ENCODE results near the gene NAA40. TPM values are rescaled to one million over a fixed set of nuclear protein-coding genes. Genes with fewer than 3 reads are reported as not detected.

The NAA40 gene
- total RNA-seq, 2 donors from 2014 or later: 15.4 to 25.5 TPM

DNA sequence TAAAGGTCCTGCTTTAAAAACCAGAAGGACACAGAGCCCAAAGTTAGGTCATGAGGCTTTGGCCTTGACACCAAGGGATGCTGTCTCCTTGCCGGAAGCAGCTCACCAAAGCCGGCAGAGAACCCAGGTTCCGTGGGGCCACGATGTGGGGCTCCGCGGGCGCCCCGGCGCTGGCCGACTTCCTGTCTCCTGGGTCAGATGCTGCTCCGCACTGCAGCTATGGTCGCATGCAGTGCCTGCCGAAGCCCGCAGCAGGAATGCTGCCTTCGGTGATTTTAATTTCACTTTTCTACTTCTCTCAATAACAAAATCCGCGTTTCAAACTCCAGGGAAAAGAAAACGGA lies 47.0 kb downstream of the NAA40 start:
- TF ChIP-seq, protein P1, sequence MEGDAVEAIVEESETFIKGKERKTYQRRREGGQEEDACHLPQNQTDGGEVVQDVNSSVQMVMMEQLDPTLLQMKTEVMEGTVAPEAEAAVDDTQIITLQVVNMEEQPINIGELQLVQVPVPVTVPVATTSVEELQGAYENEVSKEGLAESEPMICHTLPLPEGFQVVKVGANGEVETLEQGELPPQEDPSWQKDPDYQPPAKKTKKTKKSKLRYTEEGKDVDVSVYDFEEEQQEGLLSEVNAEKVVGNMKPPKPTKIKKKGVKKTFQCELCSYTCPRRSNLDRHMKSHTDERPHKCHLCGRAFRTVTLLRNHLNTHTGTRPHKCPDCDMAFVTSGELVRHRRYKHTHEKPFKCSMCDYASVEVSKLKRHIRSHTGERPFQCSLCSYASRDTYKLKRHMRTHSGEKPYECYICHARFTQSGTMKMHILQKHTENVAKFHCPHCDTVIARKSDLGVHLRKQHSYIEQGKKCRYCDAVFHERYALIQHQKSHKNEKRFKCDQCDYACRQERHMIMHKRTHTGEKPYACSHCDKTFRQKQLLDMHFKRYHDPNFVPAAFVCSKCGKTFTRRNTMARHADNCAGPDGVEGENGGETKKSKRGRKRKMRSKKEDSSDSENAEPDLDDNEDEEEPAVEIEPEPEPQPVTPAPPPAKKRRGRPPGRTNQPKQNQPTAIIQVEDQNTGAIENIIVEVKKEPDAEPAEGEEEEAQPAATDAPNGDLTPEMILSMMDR (IDR thresholded peaks at IDR 0.05): no peak
- H3K27ac ChIP-seq: peak overlapping the region; percentile 84 to 90
- peaks cover 15% of the 10 kb centered on the region for H3K36me3 ChIP-seq
- H3K9me3 ChIP-seq: no peaks in the 10 kb centered on the region
- peak overlapping the region; percentile 99 to 100 for H3K4me3 ChIP-seq
- no peaks in the 10 kb centered on the region for H3K27me3 ChIP-seq
- DNase-seq (ENCODE audit: low spot score): no peak
- H3K4me1 ChIP-seq: peaks cover 0 to 31% of the 10 kb centered on the region in 2 donors

DNA sequence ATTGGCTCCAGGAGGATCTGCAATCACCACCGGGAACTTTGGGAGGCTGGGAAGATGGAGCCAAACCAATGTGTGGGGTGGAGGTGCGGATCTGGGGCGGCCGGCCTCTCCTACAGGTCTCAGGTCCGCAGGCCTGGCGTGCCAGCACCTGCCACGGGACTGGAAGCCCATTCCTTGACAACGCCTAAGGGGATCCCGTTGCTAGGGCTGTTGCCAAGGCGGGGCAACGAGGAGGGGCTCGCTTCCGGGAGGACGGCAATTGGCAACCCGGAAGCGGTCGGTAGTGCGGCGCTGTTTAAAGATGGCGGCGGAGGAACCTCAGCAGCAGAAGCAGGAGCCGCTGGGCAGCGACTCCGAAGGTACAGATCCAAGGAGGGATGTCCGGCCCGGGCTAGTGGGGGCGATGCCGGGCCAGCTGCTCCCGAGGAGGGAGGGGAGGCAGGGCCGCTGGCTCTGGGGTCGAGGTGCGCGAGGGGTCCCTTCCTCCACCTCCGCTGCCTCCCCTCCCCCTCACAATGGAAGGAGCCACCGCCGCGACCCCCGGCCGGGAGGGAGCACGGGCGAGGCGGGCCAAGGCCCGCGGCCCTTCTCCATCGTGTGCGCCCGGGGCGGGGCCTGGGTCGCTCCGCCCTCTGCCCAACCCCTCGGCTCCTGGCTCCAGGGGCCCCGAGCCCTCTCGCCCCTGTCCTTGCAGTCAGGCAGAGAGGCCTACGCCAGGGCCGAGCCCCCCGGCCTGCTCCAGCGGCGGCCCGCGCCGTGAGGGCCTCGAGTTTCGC lies 47.5 kb downstream of the NAA40 start, which contains the start of gene OTUB1:
Gene OTUB1, plus strand, starts transcription at position 283 of the 776 bp plus-strand sequence. Its CDS starts 19 bp downstream, at position 302.
- Histone ChIP-seq H3K4me1 (peaks cover 0 to 31% of the 10 kb centered on the region in 2 donors), H3K4me3 (peak within 1 kb of the TSS; percentile 99 to 100), H3K27ac (peak within 1 kb of the TSS; percentile 84 to 90), H3K9me3 (no peaks in the 10 kb centered on the region), H3K27me3 (no peaks in the 10 kb centered on the region), H3K36me3 (peaks cover 21% of the 10 kb centered on the region)
- DNase-seq (ENCODE audit: low spot score): peak; percentile 91
- TF ChIP-seq, protein P1 (IDR thresholded peaks at IDR 0.05): no peak

DNA sequence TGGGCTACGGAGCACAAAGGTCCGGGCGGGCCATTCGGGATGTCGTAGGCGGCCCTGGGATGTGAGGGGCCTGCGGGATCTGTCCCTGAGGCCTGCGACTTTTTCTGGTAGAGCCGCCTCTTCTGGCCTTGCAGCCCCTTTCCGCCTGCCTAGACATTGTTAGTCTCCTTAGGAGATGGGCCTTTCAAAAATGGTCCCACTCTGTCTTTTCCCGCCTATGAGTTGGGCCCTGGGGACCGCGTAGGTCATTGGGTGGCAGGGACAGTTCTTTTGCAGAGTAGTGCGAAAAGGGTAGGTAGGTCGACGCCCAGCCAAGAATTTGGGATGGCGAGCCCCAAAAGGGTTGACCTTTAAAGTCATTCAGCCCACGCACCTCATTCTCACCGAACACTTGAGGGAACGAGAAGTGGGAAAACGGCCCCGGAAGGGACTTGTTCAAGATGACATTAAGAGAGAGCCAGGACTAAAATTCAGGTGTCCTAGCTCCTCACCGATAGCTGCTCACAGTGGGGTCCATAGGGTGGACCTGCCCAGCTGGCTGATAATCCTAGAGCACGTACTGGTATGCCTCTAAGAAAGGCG lies 48.2 kb downstream of the NAA40 start:
- DNase-seq (ENCODE audit: low spot score): no peak
- Histone ChIP-seq H3K9me3 (no peaks in the 10 kb centered on the region), H3K4me3 (peak overlapping the region; percentile 99 to 100), H3K27ac (peak overlapping the region; percentile 84 to 90), H3K36me3 (peaks cover 22% of the 10 kb centered on the region), H3K27me3 (no peaks in the 10 kb centered on the region), H3K4me1 (peaks cover 0 to 28% of the 10 kb centered on the region in 2 donors)
- TF ChIP-seq, protein P1 (IDR thresholded peaks at IDR 0.05): no peak

DNA sequence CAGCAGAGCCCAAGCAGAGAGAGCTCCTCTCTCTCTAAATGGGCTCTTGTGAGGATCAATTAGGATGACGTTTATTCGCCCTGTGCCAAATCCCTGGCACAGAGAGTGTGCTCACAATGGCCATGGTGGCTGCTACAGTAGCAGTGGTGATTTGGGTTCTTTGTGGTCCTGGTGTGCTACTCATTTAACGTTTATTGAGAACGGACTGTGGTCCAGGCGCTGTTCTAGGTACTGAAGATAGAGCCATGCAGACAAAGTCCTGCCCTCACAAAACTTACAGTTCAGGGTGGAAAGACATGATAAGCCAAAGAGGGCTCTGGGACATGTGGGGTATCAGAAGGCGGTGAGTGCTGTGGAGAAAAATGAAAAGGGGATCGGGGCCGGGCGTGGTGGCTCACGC lies 52.8 kb downstream of the NAA40 start:
- DNase-seq (ENCODE audit: low spot score): no peak
- no peak overlapping the region for H3K27ac ChIP-seq
- H3K4me1 ChIP-seq: peaks cover 0 to 21% of the 10 kb centered on the region in 2 donors
- no peaks in the 10 kb centered on the region for H3K27me3 ChIP-seq
- TF ChIP-seq, protein P1 (IDR thresholded peaks at IDR 0.05): no peak
- peaks cover 37% of the 10 kb centered on the region for H3K36me3 ChIP-seq
- H3K4me3 ChIP-seq: no peak overlapping the region
- no peaks in the 10 kb centered on the region for H3K9me3 ChIP-seq

DNA sequence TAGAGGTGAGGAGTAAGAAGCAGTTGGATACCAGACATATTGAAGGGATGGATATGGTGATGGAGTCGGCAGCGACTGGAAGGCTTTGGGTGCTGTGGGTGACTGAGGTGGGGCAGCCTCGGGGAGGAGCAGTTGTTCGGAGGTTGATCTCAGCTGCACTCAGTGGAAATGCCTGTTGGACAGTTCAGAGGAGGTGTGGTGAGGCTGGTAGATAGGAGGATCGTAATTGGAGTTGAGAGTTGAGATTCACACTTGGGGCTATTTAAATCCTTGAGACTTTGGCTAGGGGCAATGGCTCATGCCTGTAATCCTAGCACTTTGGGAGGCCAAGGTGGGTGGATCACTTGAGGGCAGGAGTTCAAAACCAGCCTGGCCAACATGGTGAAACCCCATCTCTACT lies 54.3 kb downstream of the NAA40 start:
- Histone ChIP-seq H3K9me3 (no peaks in the 10 kb centered on the region), H3K36me3 (peaks cover 51% of the 10 kb centered on the region), H3K27ac (no peak overlapping the region), H3K4me3 (no peak overlapping the region), H3K4me1 (peaks cover 0 to 6% of the 10 kb centered on the region in 2 donors), H3K27me3 (no peaks in the 10 kb centered on the region)
- TF ChIP-seq, protein P1 (IDR thresholded peaks at IDR 0.05): no peak
- no peak for DNase-seq (ENCODE audit: low spot score)
